Left lung (tissue), 10 donors: Measurements from ENCODE around the gene BUB3. TPM values are rescaled to one million over a fixed set of nuclear protein-coding genes. Genes with fewer than 3 reads are reported as not detected.

Experiments used
- ATAC-seq: fragments of 200-7000 bp; cut with Tn5 transposase; one replicate; pipeline ENCODE4 v1.9.1; 2020; ENCODE audit warnings: moderate library complexity
- DNase-seq, 4 donors: peaks; one replicate each; pipeline ENCODE4 v3.0.0-alpha.2; 2013 to 2020
- H3K27ac ChIP-seq, 2 donors: fragments of 200-600 bp; sonication (generic) in 1 of 2; one replicate each; pipeline versions ENCODE4 v1.5.0 to v1.8.0; 2020 to 2021
- H3K27me3 ChIP-seq, 2 donors: fragments of 200-600 bp; sonication (generic) in 1 of 2; one replicate each; pipeline versions ENCODE4 v1.5.0 to v1.8.0; 2020 to 2021
- H3K36me3 ChIP-seq, 2 donors: fragments of 200-600 bp; sonication (generic) in 1 of 2; one replicate each; pipeline versions ENCODE4 v1.5.0 to v1.8.0; 2020 to 2021
- H3K4me1 ChIP-seq, 2 donors: fragments of 200-600 bp; one replicate each; pipeline ENCODE4 v1.8.0; 2021
- H3K4me3 ChIP-seq, 2 donors: fragments of 200-600 bp; sonication (generic) in 1 of 2; one replicate each; pipeline versions ENCODE4 v1.5.0 to v1.8.0; 2020 to 2021; ENCODE audit warnings: mild to moderate bottlenecking in 1 of 2
- H3K9me3 ChIP-seq, 2 donors: fragments of 200-600 bp; sonication (generic) in 1 of 2; one replicate each; pipeline versions ENCODE4 v1.5.0 to v1.8.0; 2020 to 2021
- CTCF ChIP-seq, 2 donors: fragments of 200-600 bp; sonication (generic) in 1 of 2; IDR thresholded peaks; one replicate each; pipeline versions ENCODE4 v1.5.0 to v1.8.0; 2021; ENCODE audit warnings: antibody characterized with exemption in 2 of 2
- intact Hi-C, 2 donors: fragments of 100-400 bp; cut with DNase I; formaldehyde crosslinking; loops; one replicate each; pipeline versions ENCODE4 v1.11.2 to v1.14.2; 2022
- polyA plus RNA-seq, 6 donors: library from polyadenylated mRNA; unstranded; fragments of 120-200 nt; gene quantifications; one replicate each; pipeline ENCODE4 v1.2.1, GENCODE V29; 2013; ENCODE audit not compliant: insufficient read length in 6 of 6
- total RNA-seq, 2 donors: library from RNA; stranded (reverse); fragmentation: NEBNext Ultra II Directional; extraction: Animal tissue kit (Norgen Biotek cat#: 25700); gene quantifications; one replicate each; pipeline ENCODE4 v1.2.1, GENCODE V29; 2021
- donor health status: DM: no; HTN: yes; CAD: no.
- donor health status: DM: no; HTN: no; CAD: no.

Gene BUB3
- total and polyA plus RNA-seq, 8 donors = 63.5 to 126 (median 106) TPM

GRCh38 chr10:123183724-123184123, 29.5 kb downstream of the BUB3 start:
- peaks cover 0 to 17% of the 10 kb centered on the region in 2 donors for H3K36me3 ChIP-seq
- no peak overlapping the region for H3K27ac ChIP-seq
- TF ChIP-seq CTCF (IDR thresholded peaks at IDR 0.05) = no peak
- H3K4me1 ChIP-seq = no peaks in the 10 kb centered on the region
- intact Hi-C loops = no loop called here
- no peaks in the 10 kb centered on the region for H3K27me3 ChIP-seq
- DNase-seq (no peak), ATAC-seq (no peak)
- H3K4me3 ChIP-seq = no peak overlapping the region
- H3K9me3 ChIP-seq = peaks cover 0 to 26% of the 10 kb centered on the region in 2 donors

GRCh38 chr10:123187781-123188180, 33.6 kb downstream of the BUB3 start:
- H3K9me3 ChIP-seq = peaks cover 0 to 18% of the 10 kb centered on the region in 2 donors
- no peaks in the 10 kb centered on the region for H3K27me3 ChIP-seq
- H3K4me3 ChIP-seq = no peak overlapping the region
- H3K36me3 ChIP-seq = peaks cover 0 to 27% of the 10 kb centered on the region in 2 donors
- ATAC-seq (no peak), DNase-seq (no peak)
- no peaks in the 10 kb centered on the region for H3K4me1 ChIP-seq
- no peak overlapping the region for H3K27ac ChIP-seq
- no peak for TF ChIP-seq CTCF (IDR thresholded peaks at IDR 0.05)
- intact Hi-C loops = no loop called here

GRCh38 chr10:123191886-123192285, 37.7 kb downstream of the BUB3 start:
- Histone ChIP-seq H3K9me3 (no peaks in the 10 kb centered on the region), H3K4me1 (no peaks in the 10 kb centered on the region), H3K27ac (no peak overlapping the region), H3K36me3 (peaks cover 0 to 9% of the 10 kb centered on the region in 2 donors), H3K4me3 (no peak overlapping the region), H3K27me3 (no peaks in the 10 kb centered on the region)
- intact Hi-C loops = no loop called here
- DNase-seq (no peak), ATAC-seq (no peak)
- TF ChIP-seq CTCF (IDR thresholded peaks at IDR 0.05) = no peak

GRCh38 chr10:123194056-123194455, 39.9 kb downstream of the BUB3 start:
- intact Hi-C loops = no loop called here
- DNase-seq (no peak), ATAC-seq (no peak)
- peaks cover 0 to 9% of the 10 kb centered on the region in 2 donors for H3K36me3 ChIP-seq
- H3K9me3 ChIP-seq = no peaks in the 10 kb centered on the region
- no peak overlapping the region for H3K27ac ChIP-seq
- no peaks in the 10 kb centered on the region for H3K4me1 ChIP-seq
- no peak overlapping the region for H3K4me3 ChIP-seq
- no peaks in the 10 kb centered on the region for H3K27me3 ChIP-seq
- TF ChIP-seq CTCF (IDR thresholded peaks at IDR 0.05) = no peak

- Histone ChIP-seq H3K4me3 (no peak overlapping the region), H3K9me3 (no peaks in the 10 kb centered on the region), H3K4me1 (no peaks in the 10 kb centered on the region), H3K27ac (no peak overlapping the region), H3K36me3 (no peaks in the 10 kb centered on the region), H3K27me3 (no peaks in the 10 kb centered on the region)
- DNase-seq (no peak), ATAC-seq (no peak)
- no peak for TF ChIP-seq CTCF (IDR thresholded peaks at IDR 0.05)
- intact Hi-C loops = no loop called here
Observed at GRCh38 chr10:123200531-123200930, 46.3 kb downstream of the BUB3 start.
